Measurements from ENCODE around the gene RNF135.
"Not testable (repeated sequence)": the region's sequence is repeated elsewhere in the genome, so short reads cannot be mapped to it uniquely, and the experiment has no call there.

The RNF135 gene

DNA sequence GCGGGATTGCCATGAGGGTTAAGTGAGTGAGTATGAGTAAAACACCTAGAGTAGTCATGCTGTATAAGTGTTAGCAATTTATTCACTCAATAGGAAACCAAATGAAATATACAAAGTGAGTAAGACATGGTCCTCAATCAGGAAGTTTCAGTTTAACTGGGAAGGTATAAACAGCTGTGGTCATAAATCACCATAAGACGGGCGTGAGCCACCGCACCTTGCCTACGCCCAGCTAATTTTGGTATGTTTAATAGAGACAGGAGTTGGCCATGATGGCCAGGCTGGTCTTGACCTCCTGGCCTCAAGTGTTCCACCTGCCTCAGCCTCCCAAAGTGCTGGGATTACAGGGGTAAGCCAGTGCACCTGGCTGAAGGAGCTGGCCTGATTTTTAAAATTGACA, 27.0 kb downstream of the RNF135 start:
- DNase-seq (ENCODE audit: low read depth in 4 of 4, low spot score in 1 of 4) = no peak

DNA sequence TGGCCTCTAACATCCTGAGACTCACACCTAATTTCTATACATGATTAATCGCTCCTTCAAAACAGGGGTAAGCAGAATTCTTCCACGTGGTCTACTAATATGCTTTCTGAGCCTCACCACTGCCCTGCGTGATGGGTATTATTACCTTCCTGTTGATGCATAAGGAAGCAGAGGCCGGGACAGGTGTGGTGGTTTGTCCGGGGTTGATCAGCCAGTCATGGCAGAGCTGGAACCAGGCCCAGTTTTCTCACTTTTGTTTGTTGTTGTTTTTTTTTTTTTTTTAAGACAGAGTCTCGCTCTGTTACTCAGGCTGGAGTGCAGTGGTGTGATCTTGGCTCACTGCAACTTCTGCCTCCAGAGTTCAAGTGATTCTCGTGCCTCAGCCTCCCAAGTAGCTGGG, 31.2 kb downstream of the RNF135 start:
- DNase-seq (ENCODE audit: low read depth in 4 of 4, low spot score in 1 of 4) = no peak

DNA sequence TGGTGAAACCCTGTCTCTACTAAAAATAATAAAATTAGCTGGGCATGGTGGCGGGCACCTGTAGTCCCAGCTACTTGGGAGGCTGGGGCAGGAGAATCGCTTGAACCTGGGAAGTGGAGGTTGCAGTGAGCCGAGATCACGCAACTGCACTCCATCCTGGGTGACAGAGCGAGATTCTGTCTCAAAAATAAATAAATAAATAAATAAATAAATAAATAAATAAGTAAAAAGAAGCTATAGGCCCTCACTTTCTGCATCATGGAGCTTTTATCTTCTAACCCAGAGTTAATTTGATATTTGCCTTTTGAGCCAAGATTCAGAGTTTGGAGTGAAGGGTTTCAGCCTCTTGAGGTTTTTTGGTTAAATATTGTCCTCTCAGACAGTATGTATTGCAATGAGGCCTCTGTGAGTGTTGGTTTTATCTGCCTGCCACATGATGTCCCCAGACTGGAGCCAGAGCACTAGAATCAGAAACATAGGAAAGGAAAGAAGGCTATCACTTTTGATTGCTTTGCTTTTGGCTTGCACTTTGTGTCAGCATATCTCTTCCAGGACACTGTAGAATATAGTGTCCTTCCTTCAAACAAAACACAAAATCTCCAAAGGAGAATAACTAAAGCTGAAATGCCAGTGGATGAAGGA, 32.5 kb downstream of the RNF135 start:
- no peak for DNase-seq (ENCODE audit: low read depth in 4 of 4, low spot score in 1 of 4)

DNA sequence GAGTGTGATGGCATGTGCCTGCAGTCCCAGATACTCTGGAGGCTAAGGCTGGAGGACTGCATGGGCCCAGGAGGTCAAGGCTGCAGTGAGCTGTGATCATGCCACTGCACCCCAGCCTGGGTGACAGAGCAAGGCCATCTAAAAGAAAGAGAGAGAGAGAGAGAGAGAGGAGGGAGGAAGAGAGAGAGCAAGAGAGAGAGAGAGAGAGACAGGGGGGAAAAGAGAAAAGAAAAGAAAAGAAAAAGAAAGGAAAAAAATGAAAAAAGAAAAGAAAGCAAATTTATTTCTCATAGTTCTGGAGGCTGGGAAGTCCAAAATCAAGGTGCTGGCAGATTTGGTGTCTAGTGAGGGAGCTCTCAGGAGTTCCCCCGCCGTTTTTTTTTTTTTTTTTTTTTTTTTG, 33.3 kb downstream of the RNF135 start:
- no peak for DNase-seq (ENCODE audit: low read depth in 4 of 4, low spot score in 1 of 4)

DNA sequence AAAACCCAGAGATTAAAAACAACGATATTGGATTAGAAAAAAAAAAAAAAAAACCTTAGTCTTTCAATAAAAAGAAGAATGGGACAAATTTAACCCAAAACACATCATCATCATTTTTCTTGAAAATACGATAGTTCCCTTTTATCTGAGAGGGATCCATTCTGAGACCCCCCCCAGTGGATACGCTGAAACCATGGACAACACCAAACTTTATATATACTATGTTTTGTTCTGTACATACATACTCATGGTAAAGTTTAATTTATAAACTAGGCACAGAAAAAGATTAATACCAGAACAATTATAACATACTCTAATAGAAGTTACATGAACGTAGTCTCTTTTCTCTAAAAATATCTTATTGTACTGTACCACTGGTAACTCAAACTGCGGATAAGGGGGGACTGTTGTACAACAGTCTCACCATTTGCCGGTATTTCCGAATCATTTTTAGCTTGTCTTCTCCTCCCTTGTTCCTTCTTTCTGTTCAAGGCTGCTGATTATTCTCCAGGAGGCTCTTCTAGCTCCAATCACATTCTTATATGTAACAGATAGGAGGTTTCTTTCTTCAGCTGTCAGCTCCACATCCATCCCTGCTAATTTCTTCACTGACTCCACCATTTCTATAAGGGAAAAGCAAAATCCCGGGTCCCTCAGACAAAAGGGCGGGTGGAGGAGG, 37.0 kb downstream of the RNF135 start:
- DNase-seq (ENCODE audit: low read depth in 4 of 4, low spot score in 1 of 4) = no peak

DNA sequence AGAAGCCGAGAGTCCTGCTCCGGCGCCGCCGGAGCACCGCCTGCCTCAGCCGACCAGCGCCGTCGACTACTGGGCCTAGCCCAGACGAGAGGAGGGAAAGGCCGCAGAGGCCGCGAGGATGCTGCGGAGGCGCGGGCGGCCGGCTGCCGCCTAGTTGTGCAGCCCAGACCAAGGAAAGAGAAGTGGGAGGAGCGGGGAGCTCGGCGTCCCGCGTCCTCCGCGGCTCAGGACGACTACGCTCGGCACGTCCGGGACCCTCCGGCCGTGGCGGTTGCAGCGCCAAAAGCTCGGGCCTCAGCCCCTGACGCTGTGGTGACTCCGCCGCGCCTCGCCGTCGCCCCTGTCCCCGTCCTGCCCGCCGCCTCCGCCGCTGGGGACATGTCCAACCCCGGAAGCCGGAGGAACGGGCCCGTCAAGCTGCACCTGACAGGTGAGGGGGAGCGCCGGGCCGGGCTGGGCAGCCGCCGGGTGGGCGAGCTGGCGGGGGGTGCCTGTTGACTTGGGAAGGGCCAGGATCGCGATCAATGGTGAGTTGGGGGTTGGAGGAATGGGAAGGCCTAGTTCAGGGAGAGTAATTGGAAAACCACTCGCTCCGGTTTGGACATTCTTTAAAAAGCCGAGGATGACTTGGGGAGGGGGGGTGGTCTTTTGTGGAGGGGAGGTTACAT, 37.7 kb downstream of the RNF135 start:
- DNase-seq (ENCODE audit: low read depth in 4 of 4, low spot score in 1 of 4) = peak; percentile 5 to 50 (median 16)

DNA sequence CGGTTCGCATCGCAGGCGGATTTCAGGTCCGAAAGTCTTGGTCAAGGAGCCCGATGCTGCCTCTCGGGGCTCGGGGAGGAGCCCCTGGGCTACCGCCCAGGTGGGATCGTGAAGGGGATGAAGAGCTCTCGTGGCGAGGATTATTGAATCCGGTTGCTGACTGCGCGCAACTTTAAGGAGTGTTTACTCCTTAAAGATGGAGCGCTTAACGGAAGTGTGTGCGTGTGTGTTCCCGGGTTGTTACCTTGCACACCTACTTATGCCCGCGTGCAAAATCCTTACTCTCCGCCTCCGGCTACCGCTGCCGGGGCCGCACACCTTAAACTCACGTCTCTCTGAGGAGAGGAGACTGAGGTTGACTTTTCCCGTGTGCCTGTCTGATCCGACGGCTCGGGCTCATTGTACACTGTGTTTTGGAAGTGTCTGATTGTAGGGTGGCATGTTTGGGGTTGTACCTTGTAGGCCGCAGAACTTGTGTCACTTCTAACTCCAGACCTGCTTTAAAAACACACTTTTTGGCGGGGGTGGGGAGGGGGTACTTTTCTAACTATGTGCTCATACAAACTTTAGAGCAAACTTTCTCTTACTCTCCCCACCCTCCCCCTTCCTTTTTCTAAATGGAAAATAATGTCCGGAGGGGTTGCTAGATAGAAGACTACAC, 38.3 kb downstream of the RNF135 start:
- not testable (repeated sequence) for DNase-seq (ENCODE audit: low read depth in 4 of 4, low spot score in 1 of 4)

DNA sequence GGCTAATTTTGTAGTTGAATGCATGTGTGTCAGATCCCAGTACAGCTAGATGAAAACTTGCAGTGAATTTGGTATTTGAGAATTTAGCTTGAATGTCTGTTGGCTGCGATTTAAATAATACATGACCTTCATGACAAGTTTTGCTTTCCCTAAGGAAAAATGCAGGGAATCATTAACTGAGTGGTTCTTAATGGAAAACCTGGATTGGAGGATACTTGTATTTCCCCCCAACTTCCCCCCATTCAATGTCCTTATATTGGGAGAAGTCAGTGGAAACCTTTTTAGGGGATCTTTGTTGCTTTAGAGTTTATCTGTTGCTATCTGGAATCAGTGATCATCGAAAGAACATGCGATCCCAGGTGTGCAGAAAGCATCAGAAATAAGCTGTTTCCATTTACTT, 39.2 kb downstream of the RNF135 start:
- not testable (repeated sequence) for DNase-seq (ENCODE audit: low read depth in 4 of 4, low spot score in 1 of 4)

DNA sequence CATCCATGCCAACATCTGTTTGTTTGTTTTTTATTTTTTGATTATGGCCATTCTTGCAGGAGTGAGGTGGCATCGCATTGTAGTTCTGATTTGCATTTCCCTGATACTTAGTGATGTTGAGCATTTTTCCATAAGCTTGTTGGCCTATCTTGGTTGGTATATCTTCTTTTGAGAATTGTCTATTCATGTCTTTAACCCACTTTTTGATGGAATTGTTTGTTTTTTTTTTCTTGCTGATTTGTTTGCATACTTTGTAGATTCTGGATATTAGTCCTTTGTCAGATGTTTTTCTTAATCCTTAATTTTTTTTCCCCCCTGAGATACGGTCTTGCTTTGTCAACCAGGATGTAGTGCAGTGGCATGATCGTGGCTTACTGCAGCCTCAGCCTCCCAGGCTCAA, 43.0 kb downstream of the RNF135 start:
- DNase-seq (ENCODE audit: low read depth in 4 of 4, low spot score in 1 of 4) = no peak

DNA sequence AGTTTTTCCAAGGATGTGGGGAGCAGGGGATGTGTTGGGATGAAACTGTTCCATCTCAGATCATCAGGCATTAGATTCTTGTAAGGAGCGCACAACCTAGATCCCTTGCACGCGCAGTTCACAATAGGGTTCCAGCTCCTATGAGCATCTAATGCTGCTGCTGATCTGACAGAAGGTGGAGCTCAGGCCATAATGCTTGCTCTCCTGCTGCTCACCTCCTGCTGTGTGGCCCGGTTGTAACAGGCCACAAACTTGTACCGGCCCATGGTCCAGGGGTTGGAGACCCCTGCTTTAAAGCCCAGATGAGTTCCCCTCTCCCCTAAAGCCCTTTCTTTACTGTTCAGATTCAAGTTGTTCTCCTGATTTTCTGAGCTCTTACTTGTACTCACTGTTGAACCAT, 44.8 kb downstream of the RNF135 start:
- no peak for DNase-seq (ENCODE audit: low read depth in 4 of 4, low spot score in 1 of 4)

DNA sequence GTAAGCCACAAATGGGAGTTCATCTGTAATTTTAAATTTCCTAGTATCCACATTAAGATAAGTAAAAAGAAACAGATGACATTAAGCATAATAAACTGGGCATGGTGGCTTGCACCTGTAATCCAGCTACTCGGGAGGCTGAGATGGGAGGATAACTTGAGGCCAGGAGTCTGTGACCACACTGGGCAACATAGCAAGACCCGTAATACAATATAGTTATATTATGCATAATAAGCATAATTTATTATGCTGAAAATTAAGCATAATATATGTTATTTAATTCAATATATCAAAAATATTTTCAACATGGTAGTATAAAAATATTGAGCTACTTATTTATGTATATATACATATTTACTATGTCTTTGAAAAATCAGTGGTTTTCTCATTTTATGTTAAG, 48.2 kb downstream of the RNF135 start:
- DNase-seq (ENCODE audit: low read depth in 4 of 4, low spot score in 1 of 4) = no peak

DNA sequence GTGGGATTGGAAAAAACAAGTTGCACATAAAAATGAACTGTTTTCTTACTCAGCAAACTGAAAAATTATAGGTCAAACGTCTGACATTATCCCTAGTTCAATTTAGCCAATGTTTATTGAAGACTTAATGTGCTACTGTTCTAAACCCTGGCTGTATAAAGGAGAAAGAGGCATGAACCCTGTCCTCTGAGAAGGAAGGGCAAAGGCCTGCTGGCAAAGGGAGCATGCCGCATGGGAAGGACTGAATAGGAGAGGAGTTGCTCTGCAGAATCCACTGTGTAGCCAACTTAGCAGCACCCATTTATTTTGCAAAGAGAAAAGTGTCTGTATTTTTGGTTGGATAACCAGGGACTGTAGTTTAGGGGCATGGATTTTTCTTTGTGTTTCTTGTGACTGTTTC, 52.3 kb downstream of the RNF135 start:
- not testable (repeated sequence) for DNase-seq (ENCODE audit: low read depth in 4 of 4, low spot score in 1 of 4)

DNA sequence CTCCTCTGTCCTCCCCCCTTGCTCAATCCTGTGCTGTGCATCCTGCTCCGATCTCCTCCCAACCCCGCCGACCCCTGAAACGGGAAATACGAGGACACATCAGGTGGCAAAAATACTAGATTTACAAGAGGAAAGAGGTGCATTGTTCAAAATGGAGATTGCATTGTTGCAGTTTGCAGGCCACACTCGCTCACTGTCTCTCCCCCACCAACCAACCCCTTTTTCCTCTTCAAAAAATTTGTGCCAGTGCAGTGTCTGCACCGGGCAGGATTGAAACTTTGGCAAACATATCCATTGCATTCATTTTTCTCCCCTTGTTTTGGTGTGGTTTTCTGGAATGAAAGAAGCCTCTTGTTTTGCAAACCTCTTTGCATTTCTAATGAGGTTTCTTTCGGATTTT, 61.0 kb downstream of the RNF135 start:
- DNase-seq (ENCODE audit: low read depth in 4 of 4, low spot score in 1 of 4) = no peak

DNA sequence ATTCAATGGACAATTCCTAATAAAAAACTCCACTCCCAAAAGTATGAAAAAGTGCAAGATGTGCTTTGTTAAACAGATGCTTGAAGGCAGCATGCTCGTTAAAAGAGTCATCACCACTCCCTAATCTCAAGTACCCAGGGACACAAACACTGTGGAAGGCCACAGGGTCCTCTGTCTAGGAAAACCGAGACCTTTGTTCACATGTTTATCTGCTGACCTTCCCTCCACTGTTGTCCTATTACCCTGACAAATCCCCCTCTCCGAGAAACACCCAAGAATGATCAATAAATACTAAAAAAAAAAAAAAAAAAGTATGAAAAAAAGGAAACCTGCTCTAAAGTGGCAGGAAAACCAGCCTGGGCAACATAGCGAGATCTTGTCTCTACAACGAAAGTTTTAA, 64.8 kb downstream of the RNF135 start:
- DNase-seq (ENCODE audit: low read depth in 4 of 4, low spot score in 1 of 4) = not testable (repeated sequence)

DNA sequence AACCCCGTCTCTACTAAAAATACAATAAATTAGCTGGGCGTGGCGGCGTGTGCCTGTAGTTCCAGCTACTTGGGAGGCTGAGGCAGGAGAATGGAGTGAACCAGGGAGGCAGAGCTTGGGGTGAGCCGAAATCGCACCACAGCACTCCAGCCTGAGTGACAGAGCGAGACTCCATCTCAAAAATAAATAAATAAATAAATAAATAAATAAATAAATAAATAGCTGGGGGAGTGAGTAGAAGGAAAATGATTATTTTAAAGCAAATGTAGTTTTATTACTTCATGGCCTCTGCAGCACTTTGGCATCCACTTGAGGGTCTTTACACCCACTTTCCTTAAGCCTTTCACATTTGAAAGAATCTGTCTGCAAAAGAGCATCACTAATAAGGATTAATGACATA, 70.0 kb downstream of the RNF135 start:
- DNase-seq (ENCODE audit: low read depth in 4 of 4, low spot score in 1 of 4) = not testable (repeated sequence)

DNA sequence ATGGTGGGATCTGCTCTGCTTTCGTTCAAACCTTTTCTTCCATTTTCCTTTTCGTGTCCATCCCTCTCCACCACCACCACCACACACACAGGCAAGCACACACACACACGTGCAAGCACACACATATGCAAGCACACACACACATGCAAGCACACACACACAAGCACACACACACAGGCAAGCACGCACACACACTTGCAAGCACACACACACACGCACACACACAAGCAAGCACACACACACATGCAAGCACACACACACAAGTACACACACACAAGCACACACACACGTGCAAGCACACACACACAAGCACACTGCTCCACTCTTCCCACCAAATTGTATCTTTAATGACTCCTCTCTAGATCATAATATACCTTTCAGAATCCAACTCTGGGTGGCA, 71.5 kb downstream of the RNF135 start:
- not testable (repeated sequence) for DNase-seq (ENCODE audit: low read depth in 4 of 4, low spot score in 1 of 4)

DNA sequence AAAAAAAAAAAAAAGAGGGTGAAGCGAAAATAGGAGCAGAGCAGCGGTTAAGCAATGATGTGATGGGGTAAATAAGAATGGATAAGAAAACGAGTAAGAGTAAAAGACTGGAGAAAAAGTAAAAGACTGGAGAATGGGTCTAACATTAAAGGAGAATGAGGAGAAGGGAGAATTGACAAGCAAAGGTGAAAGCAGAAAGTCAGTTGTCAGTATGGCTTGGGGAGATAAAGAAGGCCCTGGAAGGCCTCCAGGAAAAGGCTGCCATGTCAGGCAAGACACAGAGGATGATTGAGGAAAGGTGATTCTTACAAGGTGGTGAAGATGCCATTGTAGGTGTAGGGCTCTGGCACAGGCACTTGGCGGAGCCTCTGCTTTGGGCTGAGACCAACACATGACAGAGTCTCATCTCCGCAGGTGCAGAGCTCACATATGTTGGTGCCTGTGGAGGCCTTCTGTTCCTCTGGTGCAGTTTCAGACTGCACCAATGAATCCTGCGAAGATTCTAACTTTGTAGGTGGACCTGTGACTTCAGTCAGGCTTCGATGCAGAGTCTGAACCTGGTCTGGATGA, 76.1 kb downstream of the RNF135 start:
- DNase-seq (ENCODE audit: low read depth in 4 of 4, low spot score in 1 of 4) = not testable (repeated sequence)

DNA sequence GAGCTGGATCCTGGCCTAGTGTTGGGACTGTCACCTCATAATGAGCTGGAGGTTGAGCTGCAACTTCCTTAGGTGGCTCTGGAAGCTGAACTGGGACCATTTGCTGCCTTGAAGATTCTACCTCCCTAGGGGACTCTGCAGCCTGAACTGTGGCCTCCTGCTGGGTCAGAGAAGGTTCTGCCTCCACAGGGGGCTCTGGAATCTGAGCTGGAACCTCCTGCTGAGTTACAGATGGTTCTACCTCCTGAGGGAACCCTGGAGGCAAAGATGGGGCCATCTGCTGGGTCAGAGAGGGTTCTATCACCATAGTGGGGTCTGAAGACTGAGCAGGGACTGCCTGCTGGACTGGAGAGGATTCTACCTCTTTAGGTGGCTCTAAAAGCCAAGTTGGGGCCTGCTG, 77.3 kb downstream of the RNF135 start:
- no peak for DNase-seq (ENCODE audit: low read depth in 4 of 4, low spot score in 1 of 4)

DNA sequence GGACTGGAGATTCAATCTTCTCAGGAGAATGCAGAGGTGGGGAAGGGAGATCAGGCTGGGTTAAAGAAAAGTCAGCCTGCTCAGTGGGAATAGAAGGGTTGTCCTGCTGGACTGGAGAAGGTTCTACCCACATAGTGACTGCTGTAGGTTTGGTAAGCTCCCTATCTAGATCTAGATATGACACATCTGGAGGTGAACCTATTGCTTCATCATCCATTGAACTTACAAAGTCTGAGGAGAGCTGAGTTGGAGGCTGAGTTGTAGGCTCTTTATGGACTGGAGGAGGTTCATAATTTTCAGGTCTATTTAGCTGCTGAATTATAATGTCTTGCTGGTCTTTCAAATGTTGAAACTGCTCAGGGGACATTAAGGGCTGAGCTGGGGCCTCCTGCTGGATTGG, 77.9 kb downstream of the RNF135 start:
- DNase-seq (ENCODE audit: low read depth in 4 of 4, low spot score in 1 of 4) = no peak
